HL-60/S4 treated with phorbol 12-myristate 13-acetate at 8.2 ng/mL for 4 days and 3 days (cell line): ENCODE results near the gene BCAT1.
"Not testable (repeated sequence)": the region's sequence is repeated elsewhere in the genome, so short reads cannot be mapped to it uniquely, and the experiment has no call there.

Experiments used
- in situ Hi-C: fragments of 300-500 bp; cut with MboI; formaldehyde crosslinking; loops from 2 replicates; pipeline ENCODE4 v1.15.0; 2022; ENCODE audit warnings: low sequenced_read_pairs

BCAT1 gene

GRCh38 chr12:24901576-24902461 lies 47.1 kb downstream of the BCAT1 start:
- in situ Hi-C loops: no loop called here

DNA sequence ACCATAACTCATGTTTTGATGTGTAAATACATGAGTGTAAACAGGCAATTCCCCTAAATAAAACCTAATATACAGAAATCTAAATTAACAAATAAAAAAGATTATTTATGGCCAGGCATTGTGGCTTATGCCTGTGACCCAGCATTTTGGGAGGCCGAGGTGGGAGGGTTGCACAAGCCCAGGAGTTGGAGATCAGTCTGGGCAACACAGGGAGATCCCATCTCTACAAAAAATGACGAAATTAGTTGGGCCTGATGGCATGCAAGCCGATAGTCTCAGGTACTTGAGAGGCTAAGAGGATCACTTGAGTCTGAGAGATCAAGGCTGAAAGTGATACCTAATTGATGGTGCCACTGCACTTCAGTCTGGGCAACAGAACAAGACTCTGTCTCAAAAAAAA lies 48.7 kb downstream of the BCAT1 start:
- in situ Hi-C loops: no loop called here

- in situ Hi-C loops: no loop called here
Observed at GRCh38 chr12:24899503-24900075, 49.3 kb downstream of the BCAT1 start.

DNA sequence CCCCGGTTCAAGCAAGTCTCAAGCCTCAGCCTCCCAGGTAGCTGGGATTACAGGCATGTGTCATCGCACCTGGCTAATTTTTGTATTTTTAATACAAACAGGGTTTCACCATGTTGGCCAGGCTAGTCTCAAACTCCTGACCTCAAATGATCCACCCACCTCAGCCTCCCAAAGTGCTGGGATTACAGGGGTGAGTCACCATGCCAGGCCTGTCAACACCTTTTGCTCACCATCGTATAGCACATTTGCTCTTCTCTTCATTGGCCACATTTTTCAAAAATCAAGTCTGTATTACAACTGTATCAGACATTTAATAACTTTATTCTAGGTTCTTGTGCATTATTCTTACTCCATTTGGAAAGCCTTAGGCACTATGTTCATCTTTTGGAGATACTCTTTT lies 50.3 kb downstream of the BCAT1 start:
- in situ Hi-C loops: no loop called here

DNA sequence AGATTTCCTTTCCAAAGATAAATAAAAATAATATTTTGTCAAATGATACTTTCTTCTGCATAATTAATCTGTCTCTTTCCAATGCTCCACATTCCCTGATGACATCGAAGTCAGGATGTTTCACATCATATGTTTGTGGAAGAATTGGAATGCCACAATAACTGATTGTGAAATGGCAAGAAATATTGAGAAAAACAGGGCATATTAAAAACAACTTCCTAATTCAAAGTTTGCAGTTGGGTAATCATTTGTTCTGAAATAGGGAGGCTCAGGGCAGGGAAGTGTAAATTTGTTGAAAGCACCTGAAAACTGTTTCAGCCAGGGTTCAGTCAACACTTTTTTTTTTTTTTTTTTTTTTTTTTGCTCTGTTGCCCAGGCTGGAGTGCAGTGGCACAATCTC lies 50.7 kb downstream of the BCAT1 start:
- in situ Hi-C loops: no loop called here

DNA sequence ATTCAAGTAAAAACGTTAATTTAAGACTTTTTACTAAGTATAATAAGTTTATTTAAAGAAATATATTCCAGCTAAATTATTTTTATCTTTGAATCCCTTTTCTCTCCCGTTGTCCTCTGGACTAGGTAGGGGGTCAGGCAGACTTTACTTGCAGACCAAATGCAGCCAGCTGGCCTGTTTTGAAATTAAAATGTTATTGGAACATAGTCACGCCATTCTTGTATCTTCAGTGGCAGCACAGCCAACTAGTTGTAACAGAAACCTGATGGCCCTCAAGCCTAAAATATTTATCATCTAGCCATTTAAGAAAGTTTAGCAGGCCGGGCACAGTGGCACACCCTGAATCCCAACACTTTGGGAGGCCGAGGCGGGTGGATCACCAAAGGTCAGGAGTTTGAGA lies 52.7 kb downstream of the BCAT1 start:
- in situ Hi-C loops: no loop called here

- in situ Hi-C loops: no loop called here
Observed at GRCh38 chr12:24895612-24896011, 53.3 kb downstream of the BCAT1 start.

- in situ Hi-C loops: no loop called here
Observed at GRCh38 chr12:24894879-24895278, 54.0 kb downstream of the BCAT1 start.

- in situ Hi-C loops: no loop called here
Observed at GRCh38 chr12:24890048-24890803, 58.7 kb downstream of the BCAT1 start.

DNA sequence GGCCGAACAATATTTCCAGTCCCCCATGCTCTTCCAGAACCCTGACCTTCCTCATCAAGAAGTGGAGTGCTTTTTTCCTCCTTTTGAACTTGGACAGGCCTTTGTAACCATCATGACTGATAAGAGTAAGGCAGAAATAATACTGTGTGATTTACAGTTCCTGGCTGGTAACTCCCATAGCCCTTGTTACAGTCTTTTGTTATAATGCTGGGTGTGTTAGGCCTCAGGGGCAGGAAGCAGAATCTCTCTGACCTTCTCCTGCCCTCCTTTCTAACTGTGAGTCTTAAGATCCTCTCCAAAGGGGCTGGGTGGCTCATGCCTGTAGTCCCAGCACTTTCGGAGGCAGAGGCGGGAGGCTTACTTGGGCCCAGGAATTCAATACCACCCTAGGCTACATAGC lies 59.5 kb downstream of the BCAT1 start:
- in situ Hi-C loops: no loop called here

GRCh38 chr12:24888813-24889212 lies 60.1 kb downstream of the BCAT1 start:
- in situ Hi-C loops: no loop called here

GRCh38 chr12:24884911-24885310 lies 64.0 kb downstream of the BCAT1 start:
- in situ Hi-C loops: no loop called here

DNA sequence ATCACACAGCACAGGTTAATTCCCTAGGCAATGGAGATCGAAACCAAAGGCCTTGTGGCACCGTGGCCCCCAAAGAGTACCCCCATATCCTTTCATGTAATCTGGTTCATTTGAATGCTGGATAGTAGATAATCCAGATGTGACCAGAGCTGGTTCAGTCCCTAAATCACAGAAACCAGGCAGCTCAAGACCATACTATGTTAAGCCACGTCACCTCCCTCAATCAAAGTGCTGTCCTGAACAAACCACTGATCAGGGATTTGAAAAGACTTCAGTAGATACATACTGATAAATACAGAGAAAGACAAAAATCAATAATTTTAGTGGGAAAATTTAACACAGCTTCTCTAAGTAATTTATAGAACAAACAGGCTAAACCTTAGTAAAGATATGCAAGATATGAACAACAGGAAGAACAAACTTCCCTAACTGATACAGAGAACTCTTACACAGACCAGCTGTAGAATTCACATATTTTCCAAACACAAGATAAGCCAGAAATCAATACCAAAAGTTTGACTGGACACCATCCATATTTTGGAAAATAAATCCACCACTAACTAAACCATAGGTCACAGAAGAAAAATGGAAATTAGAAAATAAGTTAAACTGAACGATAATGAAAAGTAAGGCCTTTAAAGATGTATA lies 67.1 kb downstream of the BCAT1 start:
- in situ Hi-C loops: no loop called here

- in situ Hi-C loops: no loop called here
Observed at GRCh38 chr12:24881227-24881626, 67.7 kb downstream of the BCAT1 start.

DNA sequence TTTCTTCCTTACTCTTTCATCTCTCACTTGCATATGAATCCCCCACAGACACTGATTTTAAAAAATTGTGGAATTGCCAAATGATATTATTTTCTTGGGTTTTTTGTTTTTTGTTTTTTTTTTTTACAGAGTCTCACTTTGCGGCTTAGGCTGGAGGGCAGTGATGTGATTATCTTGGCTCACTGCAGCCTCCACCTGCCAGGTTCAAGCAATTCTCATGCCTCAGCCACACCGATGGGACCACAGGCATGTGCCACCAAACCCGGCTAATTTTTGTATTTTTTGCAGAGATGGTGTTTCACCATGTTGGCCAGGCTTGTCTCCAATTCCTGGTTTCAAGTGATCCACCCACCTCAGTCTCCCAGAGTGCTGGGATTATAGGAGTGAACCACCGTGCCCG lies 68.2 kb downstream of the BCAT1 start:
- in situ Hi-C loops: no loop called here

- in situ Hi-C loops: no loop called here
Observed at GRCh38 chr12:24879644-24880043, 69.3 kb downstream of the BCAT1 start.

- in situ Hi-C loops: no loop called here
Observed at GRCh38 chr12:24875014-24875413, 73.9 kb downstream of the BCAT1 start.

DNA sequence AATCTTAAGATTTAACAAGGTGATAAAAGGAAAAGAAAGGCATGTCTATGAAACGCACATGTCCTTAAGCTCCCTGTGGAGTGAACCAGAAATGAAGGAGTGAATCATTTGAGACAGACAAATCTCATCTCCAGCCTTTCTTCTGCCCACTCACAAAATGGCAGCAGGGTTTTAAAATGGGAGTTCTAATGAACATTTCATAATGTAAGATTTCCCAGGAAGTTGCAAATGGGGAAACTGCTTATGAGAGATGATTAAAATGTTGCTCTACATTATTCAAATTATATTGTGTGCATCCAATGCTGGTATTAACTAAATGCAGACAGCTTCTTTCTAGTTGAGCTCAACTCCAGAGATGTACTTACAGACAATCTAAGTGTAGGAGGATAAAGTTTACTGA lies 76.7 kb downstream of the BCAT1 start:
- in situ Hi-C loops: no loop called here

- in situ Hi-C loops: not testable (repeated sequence)
Observed at GRCh38 chr12:24866139-24866538, 82.8 kb downstream of the BCAT1 start.

GRCh38 chr12:24864796-24865125 lies 84.1 kb downstream of the BCAT1 start:
- in situ Hi-C loops: no loop called here

DNA sequence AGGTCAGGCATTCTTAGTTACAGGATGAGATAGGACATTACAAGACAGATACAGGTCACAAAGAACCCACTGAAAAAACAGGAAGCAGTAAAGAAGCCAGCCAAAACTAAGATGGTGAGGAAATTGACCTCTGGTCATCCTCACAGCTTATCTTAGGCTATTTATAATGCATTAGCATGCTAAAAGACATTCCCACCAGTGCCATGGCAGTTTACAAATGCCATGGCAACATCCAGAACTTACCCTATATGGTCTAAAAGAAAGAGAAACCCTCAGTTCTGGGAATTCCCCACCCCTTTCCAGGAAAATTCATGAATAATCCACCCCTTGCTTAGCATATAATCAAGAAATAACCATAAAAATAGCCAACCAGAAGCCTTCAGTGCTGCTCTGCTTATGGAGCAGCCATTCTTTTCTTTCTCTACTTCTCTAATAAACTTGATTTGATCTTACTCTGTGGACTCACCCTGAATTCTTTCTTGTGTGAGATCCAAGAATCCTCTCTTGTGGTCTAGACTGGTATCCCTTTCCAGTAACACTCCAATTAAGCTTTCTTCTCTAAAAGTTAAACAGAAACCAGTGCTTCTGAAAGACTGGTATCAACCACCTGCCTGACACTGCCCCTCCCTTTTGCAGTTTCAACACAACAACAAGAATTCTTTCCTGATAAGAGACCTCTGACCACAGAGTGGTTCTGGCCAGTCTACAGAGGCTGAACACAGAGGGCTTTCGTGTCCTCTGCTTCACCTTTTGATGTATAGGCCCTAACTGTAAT lies 86.9 kb downstream of the BCAT1 start:
- in situ Hi-C loops: no loop called here
